Activated naive CD4-positive, alpha-beta T cell treated with anti-CD3 and anti-CD28 coated beads, Interleukin-2, amount 50 U/mL, for 72 hours (primary cell): ENCODE measurements around the gene CXCL8. TPM values are rescaled to one million over a fixed set of nuclear protein-coding genes. Genes with fewer than 3 reads are reported as not detected.
"Not testable (repeated sequence)": the region's sequence is repeated elsewhere in the genome, so short reads cannot be mapped to it uniquely, and the experiment has no call there.

Experiments
- ATAC-seq, 2 donors: fragments of 150-1000 bp; cut with Tn5 transposase; 2 replicates each; pipeline ENCODE4 v1.10.0; 2021; ENCODE audit warnings: mild to moderate bottlenecking in 2 of 2, moderate library complexity in 2 of 2
- DNase-seq, 2 donors: peaks; one replicate each; pipeline ENCODE4 v3.0.0; 2021 to 2022; ENCODE audit warnings: low spot score in 2 of 2
- H3K27ac Mint-ChIP-seq, 2 donors: one replicate each; pipeline ENCODE4 v1.8.0; 2022; ENCODE audit warnings: mild to moderate bottlenecking in 2 of 2, mixed read lengths in 2 of 2
- H3K36me3 Mint-ChIP-seq, 2 donors: one replicate each; pipeline ENCODE4 v1.8.0; 2022; ENCODE audit warnings: mixed read lengths in 2 of 2
- H3K9me3 Mint-ChIP-seq, 2 donors: one replicate each; pipeline ENCODE4 v1.8.0; 2022; ENCODE audit warnings: mixed read lengths in 2 of 2
- total RNA-seq, 2 donors: library from RNA; stranded (reverse); gene quantifications; one replicate each; pipeline ENCODE4 v1.2.3, GENCODE V29; 2022

The CXCL8 gene
- total RNA-seq, 2 donors from 2014 or later = 2.9 TPM; not detected in 1

DNA sequence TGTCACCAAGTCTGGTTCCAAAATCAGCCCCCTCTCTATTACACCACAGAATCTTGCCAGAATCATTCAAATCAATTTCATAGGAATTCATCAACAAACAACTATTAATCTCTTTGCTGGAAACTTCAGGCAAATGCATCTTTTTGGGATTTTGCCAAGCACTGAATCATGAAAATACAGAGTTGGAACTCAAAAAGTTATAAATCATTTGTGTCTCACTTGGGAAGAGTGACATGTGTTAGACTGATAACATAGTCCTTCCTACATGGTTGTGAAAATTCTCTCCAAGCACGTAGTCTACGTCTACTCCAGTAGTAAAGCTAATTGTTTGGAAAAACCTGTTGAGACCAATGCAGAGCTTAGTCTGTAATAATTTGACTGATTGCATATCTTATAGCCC is 19.0 kb downstream of the CXCL8 start:
- no peak overlapping the region for H3K27ac Mint-ChIP-seq
- DNase-seq (no peak), ATAC-seq (no peak)
- no peaks in the 10 kb centered on the region for H3K36me3 Mint-ChIP-seq
- peaks cover 0 to 2% of the 10 kb centered on the region in 2 donors for H3K9me3 Mint-ChIP-seq

DNA sequence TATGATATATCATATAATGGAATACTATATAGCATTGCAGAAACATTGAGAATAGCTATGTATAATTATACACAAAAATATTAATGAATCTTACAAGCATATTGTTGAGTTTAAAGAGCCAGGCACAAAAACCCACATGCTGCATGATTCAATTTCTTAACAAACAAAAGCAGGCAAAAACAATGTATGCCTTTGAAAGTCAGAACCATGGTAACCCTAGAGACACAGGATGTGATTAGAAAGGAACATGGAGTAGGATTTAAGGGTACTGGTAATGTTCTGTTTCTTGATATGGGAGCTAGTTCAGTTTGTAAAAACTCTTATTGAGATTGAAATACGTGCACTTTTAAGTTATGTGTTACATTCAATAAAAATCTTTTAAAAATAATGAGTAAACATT is 21.5 kb downstream of the CXCL8 start:
- no peaks in the 10 kb centered on the region for H3K36me3 Mint-ChIP-seq
- ATAC-seq = no peak
- H3K27ac Mint-ChIP-seq = no peak overlapping the region
- no peak for DNase-seq
- H3K9me3 Mint-ChIP-seq = no peaks in the 10 kb centered on the region

DNA sequence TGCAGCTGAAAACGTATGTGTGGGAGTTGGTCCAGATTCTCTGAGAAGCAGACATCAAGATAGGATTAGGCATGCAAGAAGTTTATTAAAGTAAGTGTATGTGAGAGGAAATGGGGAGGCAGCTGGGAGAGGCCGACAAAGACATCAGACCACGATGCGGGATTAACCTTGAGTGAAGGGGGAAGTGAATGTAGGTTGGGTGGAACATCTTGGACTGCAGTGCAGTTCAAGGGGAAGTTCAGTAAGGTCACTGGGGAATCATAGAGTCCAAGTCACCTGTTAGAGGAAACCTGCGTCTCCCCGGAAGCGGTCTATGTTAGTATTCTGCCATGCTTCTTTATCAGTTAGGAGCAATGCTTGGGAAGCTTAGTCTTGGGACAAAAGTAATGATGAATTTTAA is 22.0 kb downstream of the CXCL8 start:
- ATAC-seq (no peak), DNase-seq (no peak)
- H3K9me3 Mint-ChIP-seq = no peaks in the 10 kb centered on the region
- no peak overlapping the region for H3K27ac Mint-ChIP-seq
- no peaks in the 10 kb centered on the region for H3K36me3 Mint-ChIP-seq

DNA sequence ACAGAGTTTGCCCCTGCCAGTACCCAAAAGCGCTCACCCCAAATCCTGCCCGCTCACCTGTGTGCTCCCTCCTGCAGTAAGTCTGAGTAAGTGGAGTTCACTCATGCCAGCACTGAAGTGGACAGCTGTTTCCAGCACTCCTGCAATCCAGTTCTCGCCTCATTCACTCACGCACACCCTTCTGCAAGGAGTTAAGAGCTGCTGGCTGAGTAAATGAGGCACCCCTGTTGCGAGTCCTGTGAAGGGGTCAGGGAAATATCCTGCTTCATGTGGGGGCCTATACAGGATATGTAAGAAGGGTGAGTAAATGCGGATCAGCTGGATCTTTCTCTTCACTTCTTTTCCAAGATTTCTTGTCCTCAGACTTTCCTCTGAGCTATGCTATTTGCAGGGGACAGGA is 23.5 kb downstream of the CXCL8 start:
- H3K9me3 Mint-ChIP-seq = no peaks in the 10 kb centered on the region
- DNase-seq = no peak
- no peak overlapping the region for H3K27ac Mint-ChIP-seq
- no peaks in the 10 kb centered on the region for H3K36me3 Mint-ChIP-seq
- no peak for ATAC-seq

DNA sequence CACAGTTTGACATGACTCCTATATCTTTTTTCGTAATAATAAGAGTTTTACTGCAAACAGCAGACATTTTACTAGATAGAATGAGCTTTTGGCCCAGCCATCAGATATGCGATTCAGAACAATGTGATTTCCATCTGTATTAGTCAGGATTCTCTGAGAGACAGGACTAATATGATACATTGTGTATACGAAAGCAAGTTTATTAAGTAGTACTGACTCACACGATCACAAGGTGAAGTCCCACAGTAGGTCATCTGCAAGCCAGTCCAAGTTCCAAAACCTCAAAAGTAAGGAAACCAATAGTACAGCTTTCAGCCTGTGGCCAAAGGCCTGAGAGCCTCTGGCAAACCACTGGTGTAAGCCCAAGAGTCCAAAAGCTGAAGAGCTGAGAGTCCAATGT is 24.1 kb downstream of the CXCL8 start:
- ATAC-seq = no peak
- DNase-seq = no peak
- no peaks in the 10 kb centered on the region for H3K9me3 Mint-ChIP-seq
- H3K27ac Mint-ChIP-seq = no peak overlapping the region
- H3K36me3 Mint-ChIP-seq = no peaks in the 10 kb centered on the region

DNA sequence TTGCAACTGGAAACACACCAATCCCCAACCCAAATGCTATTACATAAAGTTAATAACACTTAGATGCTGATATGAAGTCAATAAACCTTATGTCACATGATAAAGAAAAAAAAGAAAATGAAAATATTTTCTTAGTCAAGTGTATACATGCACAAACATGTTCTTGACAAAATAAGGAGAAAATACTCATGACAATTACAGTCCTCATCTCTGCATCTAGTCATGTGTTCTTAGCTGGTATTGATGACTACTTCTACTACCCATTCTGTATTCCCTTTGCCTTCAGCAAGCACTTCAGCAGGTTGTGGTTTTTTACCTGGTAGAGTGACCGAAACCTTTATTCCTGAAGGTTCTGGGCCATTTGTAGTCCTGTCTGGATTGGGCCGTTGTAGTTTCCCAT is 24.9 kb downstream of the CXCL8 start:
- no peaks in the 10 kb centered on the region for H3K36me3 Mint-ChIP-seq
- DNase-seq = no peak
- H3K9me3 Mint-ChIP-seq = no peaks in the 10 kb centered on the region
- no peak overlapping the region for H3K27ac Mint-ChIP-seq
- ATAC-seq = no peak

DNA sequence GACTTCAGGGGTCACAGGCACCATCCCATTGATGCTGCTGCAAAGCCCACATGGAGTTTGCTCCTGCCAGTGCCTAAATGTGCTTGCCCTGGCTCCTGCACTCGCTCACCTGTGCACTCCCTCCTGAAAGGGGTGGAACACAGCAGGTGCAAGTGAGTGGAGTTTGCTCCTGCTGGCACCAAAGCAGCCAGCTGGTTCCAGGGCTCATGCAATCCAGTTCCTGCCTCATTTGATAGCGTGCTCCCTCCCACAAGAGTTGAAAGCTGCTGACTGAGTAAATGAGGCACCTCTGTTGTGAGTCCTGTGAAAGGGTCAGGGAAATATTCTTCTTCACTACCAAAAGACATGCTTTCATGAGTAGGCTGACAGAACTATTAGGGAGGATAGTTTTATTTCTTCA is 30.5 kb downstream of the CXCL8 start:
- no peak overlapping the region for H3K27ac Mint-ChIP-seq
- ATAC-seq (no peak), DNase-seq (no peak)
- H3K9me3 Mint-ChIP-seq = no peaks in the 10 kb centered on the region
- no peaks in the 10 kb centered on the region for H3K36me3 Mint-ChIP-seq

DNA sequence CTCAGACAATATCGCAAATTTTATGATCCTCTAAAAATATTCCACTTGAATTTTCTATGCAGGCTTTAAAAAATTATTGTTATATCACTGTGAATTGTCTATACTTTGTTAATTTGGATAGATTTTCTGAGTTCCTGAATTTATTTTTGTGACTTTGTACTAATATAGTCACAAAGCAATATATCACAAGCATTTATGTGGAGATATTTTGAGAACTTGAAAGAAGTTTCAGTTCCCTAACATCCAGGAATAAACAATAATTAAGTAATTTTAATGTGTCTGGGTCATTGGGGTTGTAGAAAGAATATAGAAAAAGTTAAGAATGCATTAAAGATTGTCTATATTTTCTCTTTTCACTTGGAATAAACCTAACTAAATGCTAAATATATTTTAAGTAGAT is 32.0 kb downstream of the CXCL8 start:
- H3K27ac Mint-ChIP-seq = no peak overlapping the region
- no peaks in the 10 kb centered on the region for H3K36me3 Mint-ChIP-seq
- ATAC-seq (no peak), DNase-seq (no peak)
- H3K9me3 Mint-ChIP-seq = no peaks in the 10 kb centered on the region

DNA sequence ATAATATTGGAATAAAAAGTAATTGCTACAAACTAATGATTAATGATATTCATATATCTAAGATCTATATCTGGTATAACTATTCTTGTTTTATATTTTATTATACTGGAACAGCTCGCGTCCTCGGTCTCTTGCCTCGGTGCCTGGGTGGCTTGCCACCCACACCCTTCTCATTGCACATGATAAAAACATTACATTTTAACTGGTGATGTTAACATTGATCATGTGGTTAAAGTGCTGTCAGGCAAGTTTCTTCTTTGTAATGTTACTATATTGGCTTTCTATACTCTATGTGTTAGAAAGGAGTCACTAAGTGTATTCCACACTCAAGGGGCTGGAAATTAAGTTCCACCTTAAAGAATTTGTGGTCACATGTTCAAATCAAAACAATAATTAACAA is 34.0 kb downstream of the CXCL8 start:
- H3K9me3 Mint-ChIP-seq, H3K27ac Mint-ChIP-seq, ATAC-seq, DNase-seq, H3K36me3 Mint-ChIP-seq: not testable (repeated sequence)

DNA sequence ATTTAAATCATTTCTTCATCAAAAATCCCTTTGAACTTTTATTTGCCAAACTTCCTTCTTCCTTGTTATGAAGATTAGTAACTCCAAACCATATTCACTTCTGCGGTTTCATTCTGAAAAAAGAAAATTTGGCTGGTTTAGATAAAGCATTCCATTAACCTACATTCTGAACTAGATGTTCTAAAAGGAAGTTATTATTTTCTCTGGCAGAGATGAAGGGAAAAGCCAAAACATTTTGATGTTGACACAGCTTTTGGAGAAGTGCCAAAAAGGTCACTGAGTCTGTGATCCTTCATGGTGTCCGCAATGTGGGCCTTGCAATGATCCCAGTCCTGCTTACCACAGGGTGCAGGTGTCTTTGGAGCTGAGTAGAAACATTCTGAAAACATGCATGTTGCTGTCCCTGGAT is 36.0 kb downstream of the CXCL8 start:
- ATAC-seq (no peak), DNase-seq (no peak)
- no peaks in the 10 kb centered on the region for H3K36me3 Mint-ChIP-seq
- no peaks in the 10 kb centered on the region for H3K9me3 Mint-ChIP-seq
- no peak overlapping the region for H3K27ac Mint-ChIP-seq

DNA sequence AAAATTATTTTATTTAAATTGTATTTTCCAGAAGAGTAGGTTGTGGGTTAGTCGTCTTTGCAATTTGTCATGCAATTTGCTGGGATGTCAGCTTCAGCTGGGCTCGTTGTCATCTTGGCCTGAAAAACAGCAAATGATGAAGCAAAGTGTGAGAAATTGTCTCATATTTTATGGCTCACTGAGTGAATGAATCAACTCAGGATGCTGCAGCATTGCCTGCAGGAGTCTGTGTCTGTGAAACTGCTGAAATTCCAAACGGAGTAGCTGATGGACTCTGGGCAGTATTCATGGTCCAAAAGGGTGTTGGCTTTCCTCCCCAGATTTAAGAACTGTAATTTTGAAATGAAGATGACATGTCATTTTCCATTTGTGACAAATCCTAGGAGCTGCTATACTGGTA is 37.2 kb downstream of the CXCL8 start:
- H3K36me3 Mint-ChIP-seq = no peaks in the 10 kb centered on the region
- DNase-seq (no peak), ATAC-seq (no peak)
- H3K27ac Mint-ChIP-seq = no peak overlapping the region
- no peaks in the 10 kb centered on the region for H3K9me3 Mint-ChIP-seq

DNA sequence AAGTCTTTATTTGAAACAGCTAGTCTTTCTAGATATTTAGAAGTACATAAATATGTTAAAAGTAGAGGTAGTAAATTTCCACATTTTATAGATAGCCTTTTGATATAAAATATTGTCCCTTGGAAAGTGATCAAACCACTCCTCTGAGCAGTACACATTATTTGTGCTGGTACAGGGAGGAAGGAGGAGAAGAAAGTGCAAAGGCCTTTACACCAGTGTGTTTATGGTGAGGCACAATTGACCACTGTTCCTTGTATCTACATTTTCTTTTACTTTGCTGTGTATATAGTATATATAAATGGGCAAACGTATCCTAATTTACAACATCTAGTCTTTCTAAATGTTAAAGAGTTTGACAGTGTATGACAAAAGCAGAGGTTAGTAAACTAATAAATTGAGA is 39.9 kb downstream of the CXCL8 start:
- no peak for DNase-seq
- Mint-ChIP-seq H3K27ac (no peak overlapping the region), H3K9me3 (no peaks in the 10 kb centered on the region), H3K36me3 (no peaks in the 10 kb centered on the region)
- no peak for ATAC-seq

DNA sequence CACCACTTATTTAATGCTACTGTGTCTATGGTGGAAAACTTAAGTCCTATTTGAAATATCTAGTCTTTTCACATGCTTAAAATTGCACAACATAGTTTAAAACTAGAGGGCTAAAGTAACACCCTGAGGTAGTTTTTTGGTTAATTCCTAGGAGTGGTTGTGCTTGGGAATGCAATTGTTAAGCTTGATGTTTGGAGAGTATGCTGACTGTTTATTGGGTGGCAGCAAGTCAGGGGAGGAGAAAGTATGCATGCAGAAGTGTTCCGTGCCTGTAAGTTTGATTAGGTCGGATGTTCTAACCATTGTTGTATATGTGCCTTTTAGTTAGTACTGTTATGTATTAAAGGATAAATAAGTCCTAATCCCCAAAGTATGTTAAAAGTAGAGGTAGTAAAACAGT is 40.5 kb downstream of the CXCL8 start:
- Mint-ChIP-seq H3K9me3 (no peaks in the 10 kb centered on the region), H3K36me3 (no peaks in the 10 kb centered on the region), H3K27ac (no peak overlapping the region)
- DNase-seq (no peak), ATAC-seq (no peak)

DNA sequence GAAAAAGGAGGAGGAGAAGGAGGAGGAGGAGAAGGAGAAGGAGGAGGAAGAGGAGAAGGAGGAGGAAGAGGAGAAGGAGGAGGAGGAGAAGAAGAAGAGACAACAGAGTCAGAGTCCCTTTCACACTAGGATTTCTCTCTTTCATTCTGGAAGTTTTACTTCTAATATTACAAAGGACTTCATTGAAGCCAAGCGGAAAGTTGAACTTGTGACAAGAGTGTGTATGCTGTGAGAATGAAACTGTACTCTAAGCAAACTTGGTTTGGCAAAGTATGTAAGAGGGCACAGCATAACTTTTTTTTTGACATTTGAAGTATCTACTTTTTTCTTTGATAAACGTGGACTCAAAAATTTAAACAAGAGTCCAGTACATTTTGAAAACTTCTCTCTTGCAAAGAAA is 48.0 kb downstream of the CXCL8 start:
- ATAC-seq (no peak), DNase-seq (no peak)
- Mint-ChIP-seq H3K27ac (no peak overlapping the region), H3K9me3 (peaks cover 1 to 4% of the 10 kb centered on the region in 2 donors), H3K36me3 (peaks cover 0 to 4% of the 10 kb centered on the region in 2 donors)

Other genes with a start within 250 kb of the CXCL8 start
- not detected for gene RASSF6, start 120.1 kb upstream of the CXCL8 start, total RNA-seq
- not detected for gene CXCL6, start 96.1 kb downstream of the CXCL8 start, total RNA-seq
- not detected for gene PF4V1, start 112.7 kb downstream of the CXCL8 start, total RNA-seq
- gene CXCL1, start 128.8 kb downstream of the CXCL8 start, total RNA-seq = not detected
- gene PF4, start 241.5 kb downstream of the CXCL8 start, total RNA-seq = not detected
- gene PPBP, start 247.6 kb downstream of the CXCL8 start, total RNA-seq = not detected